ENCODE measurements around the gene QSOX1. TPM values are rescaled to one million over a fixed set of nuclear protein-coding genes. Genes with fewer than 3 reads are reported as not detected.

QSOX1 gene
- total and polyA plus RNA-seq, 2 of the 4 experiments (the other 2 are of a cell fraction), result 102 to 791 TPM

DNA sequence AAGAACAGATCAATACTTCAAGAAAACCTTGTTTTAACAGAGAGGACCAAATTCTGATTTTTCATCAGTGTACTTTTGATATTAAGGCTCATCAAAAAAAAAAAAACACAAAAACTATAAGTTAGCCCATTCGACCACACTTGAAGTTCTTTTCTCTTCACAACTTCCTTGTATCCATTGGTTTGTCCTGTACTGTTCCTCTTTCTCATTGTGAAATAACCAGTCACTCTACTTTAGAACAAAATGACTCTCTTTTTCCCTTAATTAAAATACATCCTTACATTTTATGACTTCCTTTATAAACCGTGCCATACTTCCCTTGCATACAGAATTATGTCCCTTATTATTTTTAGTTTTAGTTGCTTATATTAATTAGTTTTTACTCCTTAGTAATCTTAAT lies 8.4 kb downstream of the QSOX1 start:
- Histone ChIP-seq H3K9me3 (ENCODE audit: control insufficient read depth, insufficient read depth, low read length) (no peaks in the 10 kb centered on the region), H3K9me1 (ENCODE audit: insufficient read depth, low read length) (peaks cover 48% of the 10 kb centered on the region), H3K4me2 (ENCODE audit: low read depth, low read length) (no peak overlapping the region), H3K18ac (ENCODE audit: low read depth, low read length) (no peak overlapping the region), H4K5ac (ENCODE audit: low read depth, low read length) (no peak overlapping the region), H3K4me1 (ENCODE audit: control insufficient read depth, insufficient read depth, low read length) (peaks cover 46% of the 10 kb centered on the region), H2AK5ac (ENCODE audit: low read depth, low read length) (no peak overlapping the region), H3K56ac (ENCODE audit: extremely low read depth, insufficient read depth, low read length) (no peak overlapping the region), H3K4ac (ENCODE audit: low read depth, low read length) (no peak overlapping the region), H3K36me3 (ENCODE audit: control insufficient read depth, insufficient read depth, low read length) (peaks cover 58% of the 10 kb centered on the region), H4K8ac (ENCODE audit: low read depth in 2 of 2, low read length in 2 of 2) (no peak overlapping the region), H2AK9ac (replicated peaks; ENCODE audit: low read depth, low read length, poor library complexity) (no peak overlapping the region), H2AFZ (replicated peaks; ENCODE audit: low read length, poor library complexity) (no peak overlapping the region), H4K91ac (ENCODE audit: insufficient read depth, low read depth, low read length) (no peak overlapping the region), H3K23ac (ENCODE audit: low read depth, low read length) (no peak overlapping the region), H2BK15ac (ENCODE audit: low read depth, low read length) (no peak overlapping the region), H3K14ac (replicated peaks; ENCODE audit: low read depth, low read length) (no peak overlapping the region), H3K79me1 (ENCODE audit: low read depth in 1 of 2, low read length in 2 of 2) (peaks cover 37 to 87% of the 10 kb centered on the region in 2 experiments), H3K4me3 (ENCODE audit: insufficient read depth, low read depth, low read length) (no peak overlapping the region), H3K27ac (ENCODE audit: insufficient read depth, low read length) (no peak overlapping the region), H2BK5ac (ENCODE audit: low read depth, low read length, poor library complexity, severe bottlenecking) (no peak overlapping the region), H3K27me3 (ENCODE audit: control insufficient read depth, insufficient read depth, low read length) (no peaks in the 10 kb centered on the region), H4K20me1 (ENCODE audit: insufficient read depth, low read length) (peaks cover 100% of the 10 kb centered on the region), H2BK20ac (ENCODE audit: low read depth, low read length) (no peak overlapping the region), H2BK120ac (ENCODE audit: low read depth, low read length) (no peak overlapping the region), H3K9ac (ENCODE audit: low read depth, low read length) (no peak overlapping the region)
- ChIA-PET CTCF (interaction anchor here (0.7 kb wide), 1 partner anchor 667 kb away, joined by 4 read pairs; no protein-coding TSS in a partner anchor), POLR2A (ENCODE audit: unreplicated experiment) (no interaction called here)
- WGBS, 2 experiments (ENCODE audit: extremely low coverage in 2 of 2, insufficient read length in 1 of 2), result no CpG with 5 or more reads among the region's 2 CpGs
- no TSS peak for BruUV-seq (replicated peaks)
- in situ Hi-C loops (cut with MboI; ENCODE audit: low sequenced_read_pairs), result loop anchor here (25.0 kb wide), 1 partner anchor 451 kb away; no protein-coding TSS in a partner anchor
- DNase-seq (no peak), ATAC-seq (ENCODE audit: low read depth) (no peak)
- TF ChIP-seq MAZ (IDR thresholded peaks at IDR 0.05; ENCODE audit: borderline replicate concordance, low read depth, low read length) (no peak), BHLHE40 (IDR thresholded peaks at IDR 0.05; ENCODE audit: low read depth, low read length) (no peak), MXI1 (IDR thresholded peaks at IDR 0.05; ENCODE audit: borderline replicate concordance, low read depth, low read length) (no peak), NFE2L2 (IDR thresholded peaks at IDR 0.05; ENCODE audit: low read depth, low read length) (no peak), MAFK (IDR thresholded peaks at IDR 0.05; ENCODE audit: low read depth, low read length) (no peak), RFX5 (IDR thresholded peaks at IDR 0.05; ENCODE audit: low read depth, low read length) (no peak), CEBPB (IDR thresholded peaks at IDR 0.05; ENCODE audit: low read depth, low read length) (no peak), RAD21 (IDR thresholded peaks at IDR 0.05; ENCODE audit: low read length) (no peak), FOS (IDR thresholded peaks at IDR 0.05; ENCODE audit: low read depth, low read length) (no peak)
- intact Hi-C loops (cut with micrococcal nuclease), result loop anchor here (5.0 kb wide), 1 partner anchor 296 kb away; no protein-coding TSS in a partner anchor
- dilution Hi-C loops (cut with HindIII; ENCODE audit: low sequenced_read_pairs, unreplicated experiment), result loop anchor here (25.0 kb wide), 1 partner anchor 126 kb away; no protein-coding TSS in a partner anchor
